ENCODE results near the gene SLC13A5. TPM values are rescaled to one million over a fixed set of nuclear protein-coding genes. Genes with fewer than 3 reads are reported as not detected.
A peak's percentile ranks its signal among the peaks of the same experiment; 100 is the strongest.

SLC13A5 gene
- total and polyA plus RNA-seq, 10 of the 15 experiments (the other 5 are each of a cell fraction or from before 2014, with no cell fraction given) = 0.23 TPM; not detected in 9

DNA sequence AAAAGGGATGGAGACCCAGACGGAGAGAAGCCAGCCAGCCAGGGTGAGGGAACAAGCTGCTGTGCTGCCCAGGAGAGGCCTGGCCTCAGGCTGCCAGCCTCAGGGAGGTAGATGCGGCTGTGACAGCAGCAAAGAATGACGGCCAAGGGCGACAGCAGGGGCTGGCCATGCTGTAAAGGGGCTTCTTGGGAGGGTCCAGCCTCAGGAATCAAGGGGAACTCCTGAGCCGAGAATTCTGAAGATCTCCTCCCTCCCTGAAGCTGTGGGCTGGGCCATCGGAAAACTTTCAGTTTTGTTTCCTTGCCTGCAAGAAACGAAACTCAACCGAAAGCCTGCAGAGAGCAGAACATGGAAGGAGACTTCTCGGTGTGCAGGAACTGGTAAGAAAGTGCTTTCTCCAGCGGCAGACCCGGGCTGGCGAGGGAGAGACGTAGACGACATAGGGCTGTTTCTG lies 42.6 kb upstream of the SLC13A5 start, which contains the start of gene XAF1 (continued):
- TF ChIP-seq SMAD5 (IDR thresholded peaks at IDR 0.05; ENCODE audit: low read depth) = no peak
- peak; percentile 86 for TF ChIP-seq IKZF1 (conservative IDR thresholded peaks at IDR 0.05)
- no peak for TF ChIP-seq NRF1 (conservative IDR thresholded peaks at IDR 0.05; ENCODE audit: low read depth, low read length)
- no peak for TF ChIP-seq TCF7 (IDR thresholded peaks at IDR 0.05; ENCODE audit: borderline replicate concordance)
- TF ChIP-seq, protein P1, sequence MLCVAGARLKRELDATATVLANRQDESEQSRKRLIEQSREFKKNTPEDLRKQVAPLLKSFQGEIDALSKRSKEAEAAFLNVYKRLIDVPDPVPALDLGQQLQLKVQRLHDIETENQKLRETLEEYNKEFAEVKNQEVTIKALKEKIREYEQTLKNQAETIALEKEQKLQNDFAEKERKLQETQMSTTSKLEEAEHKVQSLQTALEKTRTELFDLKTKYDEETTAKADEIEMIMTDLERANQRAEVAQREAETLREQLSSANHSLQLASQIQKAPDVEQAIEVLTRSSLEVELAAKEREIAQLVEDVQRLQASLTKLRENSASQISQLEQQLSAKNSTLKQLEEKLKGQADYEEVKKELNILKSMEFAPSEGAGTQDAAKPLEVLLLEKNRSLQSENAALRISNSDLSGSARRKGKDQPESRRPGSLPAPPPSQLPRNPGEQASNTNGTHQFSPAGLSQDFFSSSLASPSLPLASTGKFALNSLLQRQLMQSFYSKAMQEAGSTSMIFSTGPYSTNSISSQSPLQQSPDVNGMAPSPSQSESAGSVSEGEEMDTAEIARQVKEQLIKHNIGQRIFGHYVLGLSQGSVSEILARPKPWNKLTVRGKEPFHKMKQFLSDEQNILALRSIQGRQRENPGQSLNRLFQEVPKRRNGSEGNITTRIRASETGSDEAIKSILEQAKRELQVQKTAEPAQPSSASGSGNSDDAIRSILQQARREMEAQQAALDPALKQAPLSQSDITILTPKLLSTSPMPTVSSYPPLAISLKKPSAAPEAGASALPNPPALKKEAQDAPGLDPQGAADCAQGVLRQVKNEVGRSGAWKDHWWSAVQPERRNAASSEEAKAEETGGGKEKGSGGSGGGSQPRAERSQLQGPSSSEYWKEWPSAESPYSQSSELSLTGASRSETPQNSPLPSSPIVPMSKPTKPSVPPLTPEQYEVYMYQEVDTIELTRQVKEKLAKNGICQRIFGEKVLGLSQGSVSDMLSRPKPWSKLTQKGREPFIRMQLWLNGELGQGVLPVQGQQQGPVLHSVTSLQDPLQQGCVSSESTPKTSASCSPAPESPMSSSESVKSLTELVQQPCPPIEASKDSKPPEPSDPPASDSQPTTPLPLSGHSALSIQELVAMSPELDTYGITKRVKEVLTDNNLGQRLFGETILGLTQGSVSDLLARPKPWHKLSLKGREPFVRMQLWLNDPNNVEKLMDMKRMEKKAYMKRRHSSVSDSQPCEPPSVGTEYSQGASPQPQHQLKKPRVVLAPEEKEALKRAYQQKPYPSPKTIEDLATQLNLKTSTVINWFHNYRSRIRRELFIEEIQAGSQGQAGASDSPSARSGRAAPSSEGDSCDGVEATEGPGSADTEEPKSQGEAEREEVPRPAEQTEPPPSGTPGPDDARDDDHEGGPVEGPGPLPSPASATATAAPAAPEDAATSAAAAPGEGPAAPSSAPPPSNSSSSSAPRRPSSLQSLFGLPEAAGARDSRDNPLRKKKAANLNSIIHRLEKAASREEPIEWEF (IDR thresholded peaks at IDR 0.05; ENCODE audit: insufficient replicate concordance, low read depth, low read length) = no peak
- no peak for TF ChIP-seq NR2C1 (IDR thresholded peaks at IDR 0.05)
- TF ChIP-seq, protein P2, sequence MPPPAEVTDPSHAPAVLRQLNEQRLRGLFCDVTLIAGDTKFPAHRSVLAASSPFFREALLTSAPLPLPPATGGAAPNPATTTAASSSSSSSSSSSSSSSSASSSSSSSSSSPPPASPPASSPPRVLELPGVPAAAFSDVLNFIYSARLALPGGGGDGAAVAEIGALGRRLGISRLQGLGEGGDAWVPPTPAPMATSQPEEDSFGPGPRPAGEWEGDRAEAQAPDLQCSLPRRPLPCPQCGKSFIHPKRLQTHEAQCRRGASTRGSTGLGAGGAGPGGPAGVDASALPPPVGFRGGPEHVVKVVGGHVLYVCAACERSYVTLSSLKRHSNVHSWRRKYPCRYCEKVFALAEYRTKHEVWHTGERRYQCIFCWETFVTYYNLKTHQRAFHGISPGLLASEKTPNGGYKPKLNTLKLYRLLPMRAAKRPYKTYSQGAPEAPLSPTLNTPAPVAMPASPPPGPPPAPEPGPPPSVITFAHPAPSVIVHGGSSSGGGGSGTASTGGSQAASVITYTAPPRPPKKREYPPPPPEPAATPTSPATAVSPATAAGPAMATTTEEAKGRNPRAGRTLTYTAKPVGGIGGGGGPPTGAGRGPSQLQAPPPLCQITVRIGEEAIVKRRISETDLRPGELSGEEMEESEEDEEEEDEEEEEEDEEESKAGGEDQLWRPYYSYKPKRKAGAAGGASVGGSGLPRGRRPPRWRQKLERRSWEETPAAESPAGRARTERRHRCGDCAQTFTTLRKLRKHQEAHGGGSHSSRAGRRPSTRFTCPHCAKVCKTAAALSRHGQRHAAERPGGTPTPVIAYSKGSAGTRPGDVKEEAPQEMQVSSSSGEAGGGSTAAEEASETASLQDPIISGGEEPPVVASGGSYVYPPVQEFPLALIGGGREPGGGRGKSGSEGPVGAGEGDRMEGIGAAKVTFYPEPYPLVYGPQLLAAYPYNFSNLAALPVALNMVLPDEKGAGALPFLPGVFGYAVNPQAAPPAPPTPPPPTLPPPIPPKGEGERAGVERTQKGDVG (CRISPR knock-in tag; IDR thresholded peaks at IDR 0.05) = no peak
- TF ChIP-seq, protein P3, sequence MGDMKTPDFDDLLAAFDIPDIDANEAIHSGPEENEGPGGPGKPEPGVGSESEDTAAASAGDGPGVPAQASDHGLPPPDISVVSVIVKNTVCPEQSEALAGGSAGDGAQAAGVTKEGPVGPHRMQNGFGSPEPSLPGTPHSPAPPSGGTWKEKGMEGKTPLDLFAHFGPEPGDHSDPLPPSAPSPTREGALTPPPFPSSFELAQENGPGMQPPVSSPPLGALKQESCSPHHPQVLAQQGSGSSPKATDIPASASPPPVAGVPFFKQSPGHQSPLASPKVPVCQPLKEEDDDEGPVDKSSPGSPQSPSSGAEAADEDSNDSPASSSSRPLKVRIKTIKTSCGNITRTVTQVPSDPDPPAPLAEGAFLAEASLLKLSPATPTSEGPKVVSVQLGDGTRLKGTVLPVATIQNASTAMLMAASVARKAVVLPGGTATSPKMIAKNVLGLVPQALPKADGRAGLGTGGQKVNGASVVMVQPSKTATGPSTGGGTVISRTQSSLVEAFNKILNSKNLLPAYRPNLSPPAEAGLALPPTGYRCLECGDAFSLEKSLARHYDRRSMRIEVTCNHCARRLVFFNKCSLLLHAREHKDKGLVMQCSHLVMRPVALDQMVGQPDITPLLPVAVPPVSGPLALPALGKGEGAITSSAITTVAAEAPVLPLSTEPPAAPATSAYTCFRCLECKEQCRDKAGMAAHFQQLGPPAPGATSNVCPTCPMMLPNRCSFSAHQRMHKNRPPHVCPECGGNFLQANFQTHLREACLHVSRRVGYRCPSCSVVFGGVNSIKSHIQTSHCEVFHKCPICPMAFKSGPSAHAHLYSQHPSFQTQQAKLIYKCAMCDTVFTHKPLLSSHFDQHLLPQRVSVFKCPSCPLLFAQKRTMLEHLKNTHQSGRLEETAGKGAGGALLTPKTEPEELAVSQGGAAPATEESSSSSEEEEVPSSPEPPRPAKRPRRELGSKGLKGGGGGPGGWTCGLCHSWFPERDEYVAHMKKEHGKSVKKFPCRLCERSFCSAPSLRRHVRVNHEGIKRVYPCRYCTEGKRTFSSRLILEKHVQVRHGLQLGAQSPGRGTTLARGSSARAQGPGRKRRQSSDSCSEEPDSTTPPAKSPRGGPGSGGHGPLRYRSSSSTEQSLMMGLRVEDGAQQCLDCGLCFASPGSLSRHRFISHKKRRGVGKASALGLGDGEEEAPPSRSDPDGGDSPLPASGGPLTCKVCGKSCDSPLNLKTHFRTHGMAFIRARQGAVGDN (IDR thresholded peaks at IDR 0.05) = no peak
- no peak for TF ChIP-seq LARP7 (IDR thresholded peaks at IDR 0.05)
- TF ChIP-seq RBBP5 (conservative IDR thresholded peaks at IDR 0.05) = no peak
- no peak for TF ChIP-seq BHLHE40 (IDR thresholded peaks at IDR 0.05; ENCODE audit: borderline replicate concordance in 1 of 2, low read depth in 2 of 2, low read length in 1 of 2)
- TF ChIP-seq SUPT20H (IDR thresholded peaks at IDR 0.05; ENCODE audit: borderline replicate concordance, control insufficient read depth, low read depth, low read length) = no peak
- TF ChIP-seq, protein P4, sequence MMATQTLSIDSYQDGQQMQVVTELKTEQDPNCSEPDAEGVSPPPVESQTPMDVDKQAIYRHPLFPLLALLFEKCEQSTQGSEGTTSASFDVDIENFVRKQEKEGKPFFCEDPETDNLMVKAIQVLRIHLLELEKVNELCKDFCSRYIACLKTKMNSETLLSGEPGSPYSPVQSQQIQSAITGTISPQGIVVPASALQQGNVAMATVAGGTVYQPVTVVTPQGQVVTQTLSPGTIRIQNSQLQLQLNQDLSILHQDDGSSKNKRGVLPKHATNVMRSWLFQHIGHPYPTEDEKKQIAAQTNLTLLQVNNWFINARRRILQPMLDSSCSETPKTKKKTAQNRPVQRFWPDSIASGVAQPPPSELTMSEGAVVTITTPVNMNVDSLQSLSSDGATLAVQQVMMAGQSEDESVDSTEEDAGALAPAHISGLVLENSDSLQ (IDR thresholded peaks at IDR 0.05) = 0 out of 2 replicates have a peak, but pooled peaks have one; percentile 17
- no peak for TF ChIP-seq RB1 (IDR thresholded peaks at IDR 0.05; ENCODE audit: borderline replicate concordance)
- no peak for TF ChIP-seq CBX5 (IDR thresholded peaks at IDR 0.05; ENCODE audit: low read depth)
